Caco-2 (cell line): ENCODE data around the gene CREB5. TPM values are rescaled to one million over a fixed set of nuclear protein-coding genes. Genes with fewer than 3 reads are reported as not detected.

Experiments used
- BruUV-seq: library from RNA; stranded (reverse); fragments of 400-500 nt; replicated peaks from 2 replicates; lab custom pipeline; 2021; lab: Mats Ljungman, UMichigan
- CTCF ChIA-PET: fragments of 300-600 bp; sonication (Branson Sonifier 250); formaldehyde crosslinking; loops from one replicate; lab custom pipeline; 2022; ENCODE audit warnings: antibody characterized with exemption; lab: Charles Lee
- POLR2A ChIA-PET: fragments of 300-600 bp; sonication (Branson Sonifier 250); formaldehyde crosslinking; loops from one replicate; lab custom pipeline; 2022; ENCODE audit warnings: antibody characterized with exemption; lab: Charles Lee
- DNase-seq, 2 experiments: peaks; one replicate each; pipeline versions ENCODE4 v3.0.0 to v3.0.0-alpha.2; 2020 to 2022
- H3K27me3 ChIP-seq: replicated peaks from 2 replicates; pipeline ENCODE4 v1.6.0; 2011; ENCODE audit warnings: low read length; ENCODE audit not compliant: control insufficient read depth, insufficient read depth
- H3K36me3 ChIP-seq: 2 replicates; pipeline ENCODE4 v1.5.1; 2011; ENCODE audit warnings: low read length; ENCODE audit not compliant: control insufficient read depth, insufficient read depth
- H3K4me1 ChIP-seq: fragments of 250-450 bp; sonication (Bioruptor Pico); 2 replicates; pipeline ENCODE4 v1.5.1; 2020; ENCODE audit warnings: mild to moderate bottlenecking
- H3K4me3 ChIP-seq: 2 replicates; pipeline ENCODE4 v1.5.1; 2011; ENCODE audit warnings: low read depth, mild to moderate bottlenecking, control low read depth, low read length
- H3K9me3 ChIP-seq: fragments of 250-450 bp; sonication (Bioruptor Pico); 2 replicates; pipeline ENCODE4 v1.5.1; 2020; ENCODE audit warnings: mild to moderate bottlenecking, moderate library complexity
- H3K27ac Mint-ChIP-seq: one replicate; pipeline ENCODE4 v1.8.0; 2022; ENCODE audit warnings: mixed read lengths; ENCODE audit not compliant: unreplicated experiment
- H3K27me3 Mint-ChIP-seq: one replicate; pipeline ENCODE4 v1.8.0; 2022; ENCODE audit warnings: mixed read lengths; ENCODE audit not compliant: insufficient read depth, unreplicated experiment
- H3K36me3 Mint-ChIP-seq: one replicate; pipeline ENCODE4 v1.8.0; 2022; ENCODE audit warnings: mild to moderate bottlenecking, mixed read lengths; ENCODE audit not compliant: insufficient read depth, unreplicated experiment
- H3K4me1 Mint-ChIP-seq: one replicate; pipeline ENCODE4 v1.8.0; 2022; ENCODE audit warnings: low read depth, mixed read lengths; ENCODE audit not compliant: unreplicated experiment
- H3K4me3 Mint-ChIP-seq: one replicate; pipeline ENCODE4 v1.8.0; 2022; ENCODE audit warnings: mild to moderate bottlenecking, moderate library complexity, mixed read lengths; ENCODE audit not compliant: unreplicated experiment
- H3K9me3 Mint-ChIP-seq: one replicate; pipeline ENCODE4 v1.8.0; 2022; ENCODE audit warnings: mixed read lengths; ENCODE audit not compliant: unreplicated experiment
- CTCF ChIP-seq, 2 experiments: fragments of 200-600 bp in 1 of 2; IDR thresholded peaks; 1 replicate in 1 of 2; 2 replicates in 1 of 2; pipeline versions ENCODE4 v1.5.1 to v1.8.0; 2011 to 2022; ENCODE audit warnings: antibody characterized with exemption in 1 of 2, control low read depth in 1 of 2, inconsistent platforms in 1 of 2, low read depth in 1 of 2, low read length in 1 of 2, mild to moderate bottlenecking in 1 of 2, moderate library complexity in 1 of 2; ENCODE audit not compliant: insufficient read depth in 1 of 2, severe bottlenecking in 1 of 2, unreplicated experiment in 1 of 2
- intact Hi-C: fragments of 100-400 bp; cut with micrococcal nuclease; formaldehyde crosslinking; loops from one replicate; pipeline ENCODE4 v1.10.0; 2022; ENCODE audit not compliant: unreplicated experiment
- total RNA-seq: library from RNA; stranded (reverse); gene quantifications from 2 replicates; pipeline ENCODE4 v1.2.3, GENCODE V29; 2022

CREB5 gene
- total RNA-seq, 1 experiment from 2014 or later, result 9.1 TPM

- no peaks in the 10 kb centered on the region for H3K4me1 Mint-ChIP-seq
Measured at GRCh38 chr7:28656529-28656928, 244.2 kb downstream of the CREB5 start.

GRCh38 chr7:28658381-28658780 lies 246.1 kb downstream of the CREB5 start:
- intact Hi-C loops, result no loop called here
- H3K27me3 ChIP-seq, result no peaks in the 10 kb centered on the region
- peaks cover 13% of the 10 kb centered on the region for H3K9me3 ChIP-seq
- no TSS peak for BruUV-seq
- H3K36me3 ChIP-seq, result no peaks in the 10 kb centered on the region
- H3K27ac Mint-ChIP-seq, result no peak overlapping the region
- ChIA-PET CTCF (no interaction called here), POLR2A (no interaction called here)
- H3K4me1 Mint-ChIP-seq, result no peaks in the 10 kb centered on the region
- no peak for DNase-seq
- H3K4me3 Mint-ChIP-seq, result no peak overlapping the region
- no peaks in the 10 kb centered on the region for H3K27me3 Mint-ChIP-seq
- no peak for TF ChIP-seq CTCF (IDR thresholded peaks at IDR 0.05; ENCODE audit: insufficient read depth in 1 of 2, low read depth in 1 of 2, low read length in 1 of 2, severe bottlenecking in 1 of 2, unreplicated experiment in 1 of 2)
- no peaks in the 10 kb centered on the region for H3K4me1 ChIP-seq
- H3K4me3 ChIP-seq, result no peak overlapping the region
- H3K36me3 Mint-ChIP-seq, result no peaks in the 10 kb centered on the region
- peaks cover 31% of the 10 kb centered on the region for H3K9me3 Mint-ChIP-seq

More at GRCh38 chr7:28656529-28656928, 244.2 kb downstream of the CREB5 start:
- Histone ChIP-seq H3K9me3 (peaks cover 13% of the 10 kb centered on the region), H3K4me1 (no peaks in the 10 kb centered on the region), H3K27me3 (no peaks in the 10 kb centered on the region), H3K4me3 (no peak overlapping the region), H3K36me3 (no peaks in the 10 kb centered on the region)
- ChIA-PET POLR2A (no interaction called here), CTCF (interaction anchor here (0.5 to 0.6 kb wide), 2 partner anchors 29 to 183 kb away, joined by 3 to 6 read pairs; no protein-coding TSS in a partner anchor)
- BruUV-seq, result no TSS peak
- no peak overlapping the region for H3K27ac Mint-ChIP-seq
- intact Hi-C loops, result no loop called here
- no peak overlapping the region for H3K4me3 Mint-ChIP-seq
- no peak for TF ChIP-seq CTCF (IDR thresholded peaks at IDR 0.05; ENCODE audit: insufficient read depth in 1 of 2, low read depth in 1 of 2, low read length in 1 of 2, severe bottlenecking in 1 of 2, unreplicated experiment in 1 of 2)
- no peak for DNase-seq
- H3K9me3 Mint-ChIP-seq, result peaks cover 27% of the 10 kb centered on the region
- H3K36me3 Mint-ChIP-seq, result no peaks in the 10 kb centered on the region
- no peaks in the 10 kb centered on the region for H3K27me3 Mint-ChIP-seq

- H3K4me1 Mint-ChIP-seq, result no peaks in the 10 kb centered on the region
- ChIA-PET POLR2A (interaction anchor here (0.6 kb wide), 1 partner anchor 184 kb away, joined by 3 read pairs; no protein-coding TSS in a partner anchor), CTCF (interaction anchor here (0.7 kb wide), 1 partner anchor 86 kb away, joined by 3 read pairs; no protein-coding TSS in a partner anchor)
- Histone ChIP-seq H3K36me3 (no peaks in the 10 kb centered on the region), H3K9me3 (peaks cover 13% of the 10 kb centered on the region), H3K4me3 (no peak overlapping the region), H3K27me3 (no peaks in the 10 kb centered on the region), H3K4me1 (no peaks in the 10 kb centered on the region)
- no peaks in the 10 kb centered on the region for H3K36me3 Mint-ChIP-seq
- BruUV-seq, result no TSS peak
- DNase-seq, result no peak
- no peak for TF ChIP-seq CTCF (IDR thresholded peaks at IDR 0.05; ENCODE audit: insufficient read depth in 1 of 2, low read depth in 1 of 2, low read length in 1 of 2, severe bottlenecking in 1 of 2, unreplicated experiment in 1 of 2)
- H3K27me3 Mint-ChIP-seq, result no peaks in the 10 kb centered on the region
- intact Hi-C loops, result no loop called here
- no peak overlapping the region for H3K4me3 Mint-ChIP-seq
- H3K27ac Mint-ChIP-seq, result no peak overlapping the region
- H3K9me3 Mint-ChIP-seq, result peaks cover 31% of the 10 kb centered on the region
Measured at GRCh38 chr7:28660132-28660531, 247.8 kb downstream of the CREB5 start.
